Endodermal cell (in vitro differentiated cells): ENCODE measurements around the gene OR5I1. TPM values are rescaled to one million over a fixed set of nuclear protein-coding genes. Genes with fewer than 3 reads are reported as not detected.

Source experiments
- DNase-seq: peaks from one replicate; pipeline ENCODE4 v3.0.0-alpha.2; 2017
- H3K27ac ChIP-seq: 2 replicates; pipeline ENCODE4 v1.5.1; 2013; ENCODE audit warnings: mild to moderate bottlenecking, low read depth, low read length, moderate library complexity
- H3K27me3 ChIP-seq: 2 replicates; pipeline ENCODE4 v1.6.1; 2013; ENCODE audit warnings: mild to moderate bottlenecking, low read length, moderate library complexity; ENCODE audit not compliant: insufficient read depth, control insufficient read depth, poor library complexity, severe bottlenecking
- H3K36me3 ChIP-seq: 2 replicates; pipeline ENCODE4 v1.7.0; 2013; ENCODE audit warnings: mild to moderate bottlenecking, low read length, moderate library complexity; ENCODE audit not compliant: control insufficient read depth, insufficient read depth
- H3K4me1 ChIP-seq: one replicate; pipeline ENCODE4 v1.7.0; 2013; ENCODE audit warnings: low read length; ENCODE audit not compliant: control insufficient read depth, insufficient read depth
- H3K4me3 ChIP-seq: 2 replicates; pipeline ENCODE4 v1.5.1; 2013; ENCODE audit warnings: mild to moderate bottlenecking, low read length, moderate library complexity
- H3K9ac ChIP-seq: 2 replicates; pipeline ENCODE4 v1.6.1; 2013; ENCODE audit warnings: mild to moderate bottlenecking, low read length, moderate library complexity; ENCODE audit not compliant: poor library complexity, severe bottlenecking; ENCODE audit errors: extremely low read depth
- H3K9me3 ChIP-seq: 2 replicates; pipeline ENCODE4 v1.6.1; 2013; ENCODE audit warnings: mild to moderate bottlenecking, low read length, moderate library complexity; ENCODE audit not compliant: control insufficient read depth
- H3K27ac Mint-ChIP-seq: 2 replicates; pipeline ENCODE4 v1.8.0; 2020; ENCODE audit warnings: mixed read lengths
- H3K27me3 Mint-ChIP-seq: 2 replicates; pipeline ENCODE4 v1.8.0; 2021; ENCODE audit warnings: mild to moderate bottlenecking, mixed read lengths; ENCODE audit not compliant: insufficient read depth
- H3K36me3 Mint-ChIP-seq: 2 replicates; pipeline ENCODE4 v1.8.0; 2020; ENCODE audit warnings: low read depth, mixed read lengths
- H3K4me1 Mint-ChIP-seq: 2 replicates; pipeline ENCODE4 v1.8.0; 2020; ENCODE audit warnings: mixed read lengths
- H3K4me3 Mint-ChIP-seq: 2 replicates; pipeline ENCODE4 v1.8.0; 2020; ENCODE audit warnings: mild to moderate bottlenecking, moderate library complexity, mixed read lengths
- H3K9me3 Mint-ChIP-seq: 2 replicates; pipeline ENCODE4 v1.8.0; 2020; ENCODE audit warnings: mild to moderate bottlenecking, mixed read lengths
- WGBS, 2 experiments: methylation state at CpG; one replicate each; pipeline versions ENCODE4 v1.1.5 to v1.1.7; 2013; ENCODE audit warnings: missing lambda C conversion rate in 2 of 2, mixed read lengths in 1 of 2; ENCODE audit not compliant: insufficient coverage in 1 of 2, insufficient read length in 1 of 2; 5-methylcytosine and 5-hydroxymethylcytosine counted together
- long read RNA-seq, 4 experiments: library from polyadenylated mRNA in 2 of 4; library from RNA in 1 of 4; library from capped mRNA in 1 of 4; stranded (forward) in 3 of 4; unstranded in 1 of 4; transcript quantifications; one replicate each; pipeline ENCODE4 v2.0.0, GENCODE V29; 2020 to 2021; ENCODE audit warnings: inconsistent platforms in 1 of 4
- polyA plus RNA-seq, 2 experiments: library from polyadenylated mRNA; stranded (reverse); fragments of 50-300 nt; gene quantifications; one replicate each; pipeline ENCODE4 v1.2.3, GENCODE V29; 2013
- total RNA-seq, 2 donors: library from RNA; stranded (reverse); fragmentation: NEBNext Ultra II Directional in 1 of 2; extraction: Animal tissue kit (Norgen Biotek cat#: 25700) in 1 of 2; gene quantifications; 2 replicates in 1 of 2; 3 replicates in 1 of 2; pipeline ENCODE4 v1.2.1, GENCODE V29; 2021
- TF ChIP-seq, protein P1 (sequence below): fragments of 200-600 bp; sonication (generic); conservative IDR thresholded peaks from 2 replicates; pipeline ENCODE4 v1.5.0; 2021; ENCODE audit warnings: antibody characterized with exemption, mild to moderate bottlenecking

The OR5I1 gene
- not detected for total RNA-seq
- polyA plus RNA-seq (2013, experiment 1 of 2) = not detected
- polyA plus RNA-seq (2013, experiment 2 of 2) = not detected
- long read RNA-seq, experiment 1 = 0 reads
- long read RNA-seq, experiment 2 = 0 reads
- long read RNA-seq, experiment 3 = 0 reads
- long read RNA-seq, experiment 4 = 0 reads

DNA sequence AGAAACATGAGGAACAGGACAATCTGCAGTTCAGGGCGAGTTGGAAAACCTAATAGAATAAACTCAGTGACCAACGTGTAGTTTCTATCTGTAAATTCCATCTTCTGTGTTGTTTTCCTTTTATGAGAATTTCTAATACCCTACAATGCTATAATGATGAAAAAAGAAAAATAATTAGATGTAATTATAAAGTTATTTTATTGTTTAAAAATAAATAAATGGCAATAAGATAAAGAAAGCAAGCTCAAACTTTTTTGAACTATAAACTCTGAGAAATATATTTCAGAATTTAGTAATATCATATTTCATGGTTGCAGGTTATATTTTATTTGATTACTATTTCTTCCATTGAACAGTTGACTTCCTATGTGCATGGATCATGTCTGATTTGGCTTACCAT, at the start of gene OR5I1:
OR5I1 (minus strand) TSS at position 101 of the 400 bp plus-strand sequence; CDS start at position 101, 0 bp downstream.
- DNase-seq = no peak
- Histone ChIP-seq H3K27ac (no peak within 1 kb of the TSS), H3K36me3 (no peaks in the 10 kb centered on the region), H3K9me3 (peaks cover 6% of the 10 kb centered on the region), H3K27me3 (no peaks in the 10 kb centered on the region), H3K4me3 (no peak within 1 kb of the TSS), H3K4me1 (no peaks in the 10 kb centered on the region), H3K9ac (no peak within 1 kb of the TSS)
- Mint-ChIP-seq H3K36me3 (no peaks in the 10 kb centered on the region), H3K27ac (no peak within 1 kb of the TSS), H3K9me3 (peaks cover 2% of the 10 kb centered on the region), H3K4me3 (no peak within 1 kb of the TSS), H3K27me3 (no peaks in the 10 kb centered on the region), H3K4me1 (no peaks in the 10 kb centered on the region)
- WGBS, 2 experiments = 84% methylated on average over 2 of the region's 2 CpGs; no CpG with 5 or more reads in 1 of the 2 experiments
- TF ChIP-seq, protein P1, sequence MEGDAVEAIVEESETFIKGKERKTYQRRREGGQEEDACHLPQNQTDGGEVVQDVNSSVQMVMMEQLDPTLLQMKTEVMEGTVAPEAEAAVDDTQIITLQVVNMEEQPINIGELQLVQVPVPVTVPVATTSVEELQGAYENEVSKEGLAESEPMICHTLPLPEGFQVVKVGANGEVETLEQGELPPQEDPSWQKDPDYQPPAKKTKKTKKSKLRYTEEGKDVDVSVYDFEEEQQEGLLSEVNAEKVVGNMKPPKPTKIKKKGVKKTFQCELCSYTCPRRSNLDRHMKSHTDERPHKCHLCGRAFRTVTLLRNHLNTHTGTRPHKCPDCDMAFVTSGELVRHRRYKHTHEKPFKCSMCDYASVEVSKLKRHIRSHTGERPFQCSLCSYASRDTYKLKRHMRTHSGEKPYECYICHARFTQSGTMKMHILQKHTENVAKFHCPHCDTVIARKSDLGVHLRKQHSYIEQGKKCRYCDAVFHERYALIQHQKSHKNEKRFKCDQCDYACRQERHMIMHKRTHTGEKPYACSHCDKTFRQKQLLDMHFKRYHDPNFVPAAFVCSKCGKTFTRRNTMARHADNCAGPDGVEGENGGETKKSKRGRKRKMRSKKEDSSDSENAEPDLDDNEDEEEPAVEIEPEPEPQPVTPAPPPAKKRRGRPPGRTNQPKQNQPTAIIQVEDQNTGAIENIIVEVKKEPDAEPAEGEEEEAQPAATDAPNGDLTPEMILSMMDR = no peak

- peaks cover 6% of the 10 kb centered on the region for H3K4me1 Mint-ChIP-seq
- no peak for DNase-seq
- 88 to 92% methylated on average over 2 to 3 of the region's 3 CpGs for WGBS, 2 experiments
These were observed 34.7 kb upstream of the OR5I1 start for GRCh38 chr11:55970935-55971334.

GRCh38 chr11:55969845-55970244, 33.6 kb upstream of the OR5I1 start, which contains the start of gene OR10AG1:
TSS of gene OR10AG1 (minus strand) at chr11:55969945. CDS start at chr11:55969907, 38 bp downstream.
- Histone ChIP-seq H3K4me3 (no peak within 1 kb of the TSS), H3K27ac (no peak within 1 kb of the TSS), H3K4me1 (no peaks in the 10 kb centered on the region), H3K36me3 (no peaks in the 10 kb centered on the region), H3K9ac (no peak within 1 kb of the TSS), H3K27me3 (no peaks in the 10 kb centered on the region), H3K9me3 (no peaks in the 10 kb centered on the region)
- Mint-ChIP-seq H3K9me3 (no peaks in the 10 kb centered on the region), H3K4me1 (peaks cover 6% of the 10 kb centered on the region), H3K4me3 (no peak within 1 kb of the TSS), H3K27me3 (no peaks in the 10 kb centered on the region), H3K27ac (no peak within 1 kb of the TSS), H3K36me3 (no peaks in the 10 kb centered on the region)
- 98 to 100% methylated on average over 2 of the region's 2 CpGs for WGBS, 2 experiments
- TF ChIP-seq, protein P1 = no peak
- DNase-seq = no peak

More at GRCh38 chr11:55970935-55971334, 34.7 kb upstream of the OR5I1 start:
- no peaks in the 10 kb centered on the region for H3K9me3 Mint-ChIP-seq
- no peak overlapping the region for H3K27ac Mint-ChIP-seq
- H3K36me3 ChIP-seq = no peaks in the 10 kb centered on the region
- H3K4me3 Mint-ChIP-seq = no peak overlapping the region
- H3K9me3 ChIP-seq = no peaks in the 10 kb centered on the region
- H3K27me3 Mint-ChIP-seq = no peaks in the 10 kb centered on the region
- H3K27me3 ChIP-seq = no peaks in the 10 kb centered on the region
- TF ChIP-seq, protein P1 = no peak
- no peak overlapping the region for H3K27ac ChIP-seq
- H3K4me3 ChIP-seq = no peak overlapping the region
- H3K4me1 ChIP-seq = no peaks in the 10 kb centered on the region
- no peaks in the 10 kb centered on the region for H3K36me3 Mint-ChIP-seq
- no peak overlapping the region for H3K9ac ChIP-seq
